GM12878 (cell line): Measurements from ENCODE around the gene CCIN. TPM values are rescaled to one million over a fixed set of nuclear protein-coding genes. Genes with fewer than 3 reads are reported as not detected.

Experiments
- BHLHE40 ChIP-seq, 2 experiments: fragments of 450-650 bp in 1 of 2; IDR thresholded peaks; 2 replicates each; pipeline ENCODE4 v1.6.1; 2011 to 2017; ENCODE audit warnings: low read depth in 2 of 2, borderline replicate concordance in 1 of 2, improper control_type of control experiment in 1 of 2, low read length in 1 of 2, mild to moderate bottlenecking in 1 of 2
- CREM ChIP-seq: IDR thresholded peaks from 2 replicates; pipeline ENCODE4 v1.6.1; 2014; ENCODE audit warnings: antibody characterized with exemption, low read depth
- ESRRA ChIP-seq: IDR thresholded peaks from 2 replicates; pipeline ENCODE4 v1.6.1; 2012; ENCODE audit warnings: mild to moderate bottlenecking, low read length, improper control_type of control experiment
- ETV6 ChIP-seq, 2 experiments: fragments of 450-650 bp in 1 of 2; IDR thresholded peaks in 1 of 2; conservative IDR thresholded peaks in 1 of 2; 2 replicates each; pipeline ENCODE4 v1.6.1; 2014; ENCODE audit warnings: antibody characterized with exemption in 1 of 2, borderline replicate concordance in 1 of 2, low read depth in 1 of 2, mild to moderate bottlenecking in 1 of 2, moderate library complexity in 1 of 2
- GATAD2B ChIP-seq: fragments of 450-650 bp; conservative IDR thresholded peaks from 2 replicates; pipeline ENCODE4 v1.6.1; 2017; ENCODE audit warnings: low read depth, mild to moderate bottlenecking, moderate library complexity
- MEF2B ChIP-seq: fragments of 450-650 bp; IDR thresholded peaks from 2 replicates; pipeline ENCODE4 v1.6.1; 2018; ENCODE audit warnings: mild to moderate bottlenecking, moderate library complexity; ENCODE audit not compliant: partially characterized antibody, poor library complexity, severe bottlenecking
- NR2F1 ChIP-seq: fragments of 450-650 bp; conservative IDR thresholded peaks from 2 replicates; pipeline ENCODE4 v1.6.1; 2017; ENCODE audit warnings: mild to moderate bottlenecking
- PAX8 ChIP-seq: fragments of 450-650 bp; IDR thresholded peaks from 2 replicates; pipeline ENCODE4 v1.6.1; 2017; ENCODE audit warnings: mild to moderate bottlenecking, moderate library complexity
- SMARCA5 ChIP-seq: fragments of 450-650 bp; IDR thresholded peaks from 2 replicates; pipeline ENCODE4 v1.6.1; 2017; ENCODE audit warnings: mild to moderate bottlenecking
- STAT1 ChIP-seq: fragments of 450-650 bp; conservative IDR thresholded peaks from 2 replicates; pipeline ENCODE4 v1.6.1; 2014; ENCODE audit warnings: antibody characterized with exemption, mild to moderate bottlenecking
- TCF3 ChIP-seq: IDR thresholded peaks from 2 replicates; pipeline ENCODE4 v1.6.1; 2012; ENCODE audit warnings: low read depth, mild to moderate bottlenecking, low read length, borderline replicate concordance; ENCODE audit not compliant: insufficient read depth
- polyA plus RNA-seq, 11 experiments: library from polyadenylated mRNA; depleted of rRNA in 4 of 11; unstranded in 6 of 11; stranded (reverse) in 5 of 11; fragments of >200 nt; fragmentation: Nextera tagmentation in 4 of 11; fragmentation: Illumina TruSeq in 1 of 11; extraction: Ambion mirVana in 4 of 11; extraction: Trizol in 1 of 11; gene quantifications; 1 replicate in 1 of 11; 2 replicates in 10 of 11; pipeline versions ENCODE4 v1.2.1 to v1.2.3, GENCODE V29; 2011 to 2016; ENCODE audit warnings: inconsistent platforms in 2 of 11, missing spikeins in 2 of 11, low read depth in 1 of 11
- total RNA-seq, 4 experiments: library from RNA; depleted of rRNA in 3 of 4; stranded (reverse); fragments of >200 nt in 3 of 4; fragmentation: Illumina TruSeq in 1 of 4; extraction: Trizol in 1 of 4; gene quantifications; 2 replicates each; pipeline versions ENCODE4 v1.2.1 to v1.2.3, GENCODE V29; 2013 to 2021
- TF ChIP-seq, protein P1 (sequence below): fragments of 450-650 bp; IDR thresholded peaks from 2 replicates; pipeline ENCODE4 v1.6.1; 2017; ENCODE audit warnings: mild to moderate bottlenecking, moderate library complexity
- TF ChIP-seq, protein P2 (sequence below): fragments of 450-650 bp; IDR thresholded peaks from 2 replicates; pipeline ENCODE4 v1.6.1; 2014; ENCODE audit warnings: mild to moderate bottlenecking
- TF ChIP-seq, protein P3 (sequence below): IDR thresholded peaks from 2 replicates; pipeline ENCODE4 v1.6.1; 2012; ENCODE audit warnings: low read length, inconsistent platforms

CCIN gene
- total and polyA plus RNA-seq, 10 of the 15 experiments (the other 5 are each of a cell fraction or from before 2014, with no cell fraction given): not detected

GRCh38 chr9:36151316-36152210 is 17.6 kb upstream of the CCIN start (continued):
- TF ChIP-seq MEF2B (peak; percentile 55), STAT1 (no peak), ETV6 (conservative IDR thresholded peaks at IDR 0.05 in 1 of 2, IDR thresholded peaks at IDR 0.05 in 1 of 2; ENCODE audit: borderline replicate concordance in 1 of 2, low read depth in 1 of 2) (peak in 1 of 2 experiments; percentile 90; a peak in 2 of 4 replicates), TCF3 (peak; percentile 86; the same call in 1 of the 2 replicates), GATAD2B (peak; percentile 63; the same call in 1 of the 2 replicates), ESRRA (no peak), BHLHE40 (IDR thresholded peaks at IDR 0.05; ENCODE audit: borderline replicate concordance in 1 of 2, low read depth in 2 of 2, low read length in 1 of 2) (peak; percentile 74 to 76), SMARCA5 (no peak), PAX8 (no peak), NR2F1 (0 out of 2 replicates have a peak, but pooled peaks have one; percentile 17), CREM (peak; percentile 95)
- TF ChIP-seq, protein P1, sequence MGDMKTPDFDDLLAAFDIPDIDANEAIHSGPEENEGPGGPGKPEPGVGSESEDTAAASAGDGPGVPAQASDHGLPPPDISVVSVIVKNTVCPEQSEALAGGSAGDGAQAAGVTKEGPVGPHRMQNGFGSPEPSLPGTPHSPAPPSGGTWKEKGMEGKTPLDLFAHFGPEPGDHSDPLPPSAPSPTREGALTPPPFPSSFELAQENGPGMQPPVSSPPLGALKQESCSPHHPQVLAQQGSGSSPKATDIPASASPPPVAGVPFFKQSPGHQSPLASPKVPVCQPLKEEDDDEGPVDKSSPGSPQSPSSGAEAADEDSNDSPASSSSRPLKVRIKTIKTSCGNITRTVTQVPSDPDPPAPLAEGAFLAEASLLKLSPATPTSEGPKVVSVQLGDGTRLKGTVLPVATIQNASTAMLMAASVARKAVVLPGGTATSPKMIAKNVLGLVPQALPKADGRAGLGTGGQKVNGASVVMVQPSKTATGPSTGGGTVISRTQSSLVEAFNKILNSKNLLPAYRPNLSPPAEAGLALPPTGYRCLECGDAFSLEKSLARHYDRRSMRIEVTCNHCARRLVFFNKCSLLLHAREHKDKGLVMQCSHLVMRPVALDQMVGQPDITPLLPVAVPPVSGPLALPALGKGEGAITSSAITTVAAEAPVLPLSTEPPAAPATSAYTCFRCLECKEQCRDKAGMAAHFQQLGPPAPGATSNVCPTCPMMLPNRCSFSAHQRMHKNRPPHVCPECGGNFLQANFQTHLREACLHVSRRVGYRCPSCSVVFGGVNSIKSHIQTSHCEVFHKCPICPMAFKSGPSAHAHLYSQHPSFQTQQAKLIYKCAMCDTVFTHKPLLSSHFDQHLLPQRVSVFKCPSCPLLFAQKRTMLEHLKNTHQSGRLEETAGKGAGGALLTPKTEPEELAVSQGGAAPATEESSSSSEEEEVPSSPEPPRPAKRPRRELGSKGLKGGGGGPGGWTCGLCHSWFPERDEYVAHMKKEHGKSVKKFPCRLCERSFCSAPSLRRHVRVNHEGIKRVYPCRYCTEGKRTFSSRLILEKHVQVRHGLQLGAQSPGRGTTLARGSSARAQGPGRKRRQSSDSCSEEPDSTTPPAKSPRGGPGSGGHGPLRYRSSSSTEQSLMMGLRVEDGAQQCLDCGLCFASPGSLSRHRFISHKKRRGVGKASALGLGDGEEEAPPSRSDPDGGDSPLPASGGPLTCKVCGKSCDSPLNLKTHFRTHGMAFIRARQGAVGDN: 0 out of 2 replicates have a peak, but pooled peaks have one; percentile 47
- TF ChIP-seq, protein P2, sequence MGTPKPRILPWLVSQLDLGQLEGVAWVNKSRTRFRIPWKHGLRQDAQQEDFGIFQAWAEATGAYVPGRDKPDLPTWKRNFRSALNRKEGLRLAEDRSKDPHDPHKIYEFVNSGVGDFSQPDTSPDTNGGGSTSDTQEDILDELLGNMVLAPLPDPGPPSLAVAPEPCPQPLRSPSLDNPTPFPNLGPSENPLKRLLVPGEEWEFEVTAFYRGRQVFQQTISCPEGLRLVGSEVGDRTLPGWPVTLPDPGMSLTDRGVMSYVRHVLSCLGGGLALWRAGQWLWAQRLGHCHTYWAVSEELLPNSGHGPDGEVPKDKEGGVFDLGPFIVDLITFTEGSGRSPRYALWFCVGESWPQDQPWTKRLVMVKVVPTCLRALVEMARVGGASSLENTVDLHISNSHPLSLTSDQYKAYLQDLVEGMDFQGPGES: no peak
- TF ChIP-seq, protein P3, sequence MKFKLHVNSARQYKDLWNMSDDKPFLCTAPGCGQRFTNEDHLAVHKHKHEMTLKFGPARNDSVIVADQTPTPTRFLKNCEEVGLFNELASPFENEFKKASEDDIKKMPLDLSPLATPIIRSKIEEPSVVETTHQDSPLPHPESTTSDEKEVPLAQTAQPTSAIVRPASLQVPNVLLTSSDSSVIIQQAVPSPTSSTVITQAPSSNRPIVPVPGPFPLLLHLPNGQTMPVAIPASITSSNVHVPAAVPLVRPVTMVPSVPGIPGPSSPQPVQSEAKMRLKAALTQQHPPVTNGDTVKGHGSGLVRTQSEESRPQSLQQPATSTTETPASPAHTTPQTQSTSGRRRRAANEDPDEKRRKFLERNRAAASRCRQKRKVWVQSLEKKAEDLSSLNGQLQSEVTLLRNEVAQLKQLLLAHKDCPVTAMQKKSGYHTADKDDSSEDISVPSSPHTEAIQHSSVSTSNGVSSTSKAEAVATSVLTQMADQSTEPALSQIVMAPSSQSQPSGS: peak; percentile 56; the same call in 1 of the 2 replicates
